Right renal cortex interstitium (tissue), 3 donors: ENCODE data around the gene TRIM27. TPM values are rescaled to one million over a fixed set of nuclear protein-coding genes. Genes with fewer than 3 reads are reported as not detected.
A peak's percentile ranks its signal among the peaks of the same experiment; 100 is the strongest.
"Not testable (repeated sequence)": the region's sequence is repeated elsewhere in the genome, so short reads cannot be mapped to it uniquely, and the experiment has no call there.

Experiments
- DNase-seq, 3 donors: peaks; one replicate each; pipeline ENCODE4 v3.0.0-alpha.2; 2013; ENCODE audit warnings: low read depth in 3 of 3, low spot score in 2 of 3
- polyA plus RNA-seq, 3 donors: library from polyadenylated mRNA; unstranded; fragments of 120-200 nt; gene quantifications; one replicate each; pipeline ENCODE4 v1.2.1, GENCODE V29; 2013; ENCODE audit not compliant: insufficient read length in 3 of 3

Gene TRIM27
- polyA plus RNA-seq, result 10 to 100 TPM; 70.2 to 75.6 (median 70.4) TPM

GRCh38 chr6:28923318-28924102 is at the start of gene TRIM27:
Gene TRIM27, minus strand, starts transcription at chr6:28923985. Its CDS starts 353 bp downstream, at chr6:28923632.
- peak; percentile 75 to 79 (median 76) for DNase-seq

GRCh38 chr6:28970056-28970455 is 46.3 kb upstream of the TRIM27 start:
- not testable (repeated sequence) for DNase-seq

GRCh38 chr6:28969129-28969528 is 45.3 kb upstream of the TRIM27 start:
- no peak for DNase-seq

- no peak for DNase-seq
Measured at GRCh38 chr6:28968476-28968875, 44.7 kb upstream of the TRIM27 start.

GRCh38 chr6:28965706-28966105 is 41.9 kb upstream of the TRIM27 start:
- no peak for DNase-seq

GRCh38 chr6:28960846-28961500 is 37.2 kb upstream of the TRIM27 start:
- DNase-seq, result no peak

GRCh38 chr6:28958561-28959243 is 34.9 kb upstream of the TRIM27 start:
- not testable (repeated sequence) for DNase-seq

GRCh38 chr6:28957795-28958314 is 34.1 kb upstream of the TRIM27 start:
- not testable (repeated sequence) for DNase-seq

GRCh38 chr6:28956331-28956730 is 32.5 kb upstream of the TRIM27 start:
- no peak for DNase-seq

GRCh38 chr6:28953585-28954258 is 29.9 kb upstream of the TRIM27 start:
- peak in 2 of 3 donors; percentile 23 to 33 for DNase-seq

- DNase-seq, result no peak
Measured at GRCh38 chr6:28953039-28953584, 29.3 kb upstream of the TRIM27 start.

GRCh38 chr6:28949656-28950195 is 25.9 kb upstream of the TRIM27 start:
- not testable (repeated sequence) for DNase-seq

GRCh38 chr6:28948782-28949486 is 25.1 kb upstream of the TRIM27 start:
- DNase-seq, result no peak

- no peak for DNase-seq
Measured at GRCh38 chr6:28947831-28948270, 24.1 kb upstream of the TRIM27 start.

- DNase-seq, result no peak
Measured at GRCh38 chr6:28947067-28947765, 23.4 kb upstream of the TRIM27 start.

GRCh38 chr6:28945349-28945748 is 21.6 kb upstream of the TRIM27 start:
- no peak for DNase-seq

GRCh38 chr6:28944412-28944865 is 20.7 kb upstream of the TRIM27 start:
- DNase-seq, result peak; percentile 72 to 81 (median 72)

GRCh38 chr6:28943557-28944411 is 20.0 kb upstream of the TRIM27 start:
- peak in 2 of 3 donors; percentile 38 to 47 for DNase-seq
